Activated CD4-positive, CD25-positive, alpha-beta regulatory T cell treated with anti-CD3 and anti-CD28 coated beads, Interleukin-2, amount 50 U/mL, for 72 hours (primary cell): ENCODE measurements around the gene CUX1.
A peak's percentile ranks its signal among the peaks of the same experiment; 100 is the strongest.
"Not testable (repeated sequence)": the region's sequence is repeated elsewhere in the genome, so short reads cannot be mapped to it uniquely, and the experiment has no call there.

ENCODE experiments used
- DNase-seq: peaks from one replicate; pipeline ENCODE4 v3.0.0; 2021

The CUX1 gene

DNA sequence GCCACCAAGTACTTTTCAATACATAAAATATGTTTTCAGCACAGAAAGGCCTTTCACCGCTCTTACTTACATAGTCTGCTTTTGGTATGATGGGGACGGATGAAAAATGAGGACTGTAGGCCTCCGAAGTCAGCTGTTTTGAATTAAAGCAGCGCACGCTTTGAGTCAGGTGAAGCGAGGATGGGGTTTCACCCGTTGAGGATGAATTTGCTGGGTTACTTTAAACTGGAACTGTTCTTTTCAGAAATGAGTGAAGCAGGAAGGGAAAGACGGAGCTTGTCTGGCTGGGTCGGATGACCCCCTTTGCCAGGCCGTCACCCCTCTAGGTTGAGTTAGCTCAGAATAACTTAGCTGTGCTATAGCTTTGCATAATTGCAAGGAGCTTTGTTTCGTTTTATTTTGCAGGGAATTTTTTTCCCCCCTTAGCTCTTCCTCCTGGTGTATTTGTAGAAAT lies 40.0 kb downstream of the CUX1 start:
- DNase-seq = peak; percentile 32

DNA sequence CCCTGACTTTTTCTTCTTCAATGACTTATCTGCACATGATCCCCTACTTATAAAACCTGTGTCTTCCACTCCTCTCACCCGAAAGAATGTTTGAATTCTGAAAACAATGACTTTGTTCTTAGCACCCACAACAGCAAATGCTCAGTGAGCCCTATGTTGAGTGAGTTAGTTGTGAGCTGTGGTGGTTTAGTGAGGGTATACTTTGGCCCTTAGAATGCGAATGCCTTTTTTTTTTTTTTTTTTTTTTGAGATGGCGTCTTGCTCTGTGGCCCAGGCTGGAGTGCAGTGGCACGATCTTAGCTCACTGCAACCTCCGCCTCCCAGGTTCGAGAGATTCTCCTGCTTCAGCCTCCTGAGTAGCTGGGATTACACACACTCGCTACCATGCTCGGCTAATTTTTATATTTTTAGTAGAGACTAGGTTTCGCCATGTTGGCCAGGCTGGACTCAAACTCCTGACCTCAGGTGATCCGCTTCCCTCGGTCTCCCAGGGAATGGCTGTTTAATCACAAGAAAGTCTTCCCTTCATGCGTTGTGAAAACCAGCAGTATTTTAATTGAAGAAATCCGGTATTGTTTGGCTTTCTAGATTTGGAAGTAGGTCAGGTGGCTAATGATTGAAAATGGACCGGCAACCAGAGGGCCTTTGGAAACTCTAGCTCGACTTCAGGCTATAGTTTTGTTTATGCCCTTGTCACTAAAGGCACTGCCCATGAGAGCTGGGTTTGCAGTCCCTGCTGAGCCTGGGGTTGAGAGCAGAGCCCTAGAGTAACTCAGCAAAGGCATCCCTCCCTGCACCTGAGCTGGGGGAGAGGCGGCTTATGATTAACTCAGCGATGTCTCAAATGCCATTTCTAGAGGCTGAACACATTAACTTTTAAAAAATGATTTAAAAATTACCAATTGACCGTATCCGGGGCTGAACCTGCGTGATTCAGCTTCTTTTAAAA lies 41.3 kb downstream of the CUX1 start:
- no peak for DNase-seq

DNA sequence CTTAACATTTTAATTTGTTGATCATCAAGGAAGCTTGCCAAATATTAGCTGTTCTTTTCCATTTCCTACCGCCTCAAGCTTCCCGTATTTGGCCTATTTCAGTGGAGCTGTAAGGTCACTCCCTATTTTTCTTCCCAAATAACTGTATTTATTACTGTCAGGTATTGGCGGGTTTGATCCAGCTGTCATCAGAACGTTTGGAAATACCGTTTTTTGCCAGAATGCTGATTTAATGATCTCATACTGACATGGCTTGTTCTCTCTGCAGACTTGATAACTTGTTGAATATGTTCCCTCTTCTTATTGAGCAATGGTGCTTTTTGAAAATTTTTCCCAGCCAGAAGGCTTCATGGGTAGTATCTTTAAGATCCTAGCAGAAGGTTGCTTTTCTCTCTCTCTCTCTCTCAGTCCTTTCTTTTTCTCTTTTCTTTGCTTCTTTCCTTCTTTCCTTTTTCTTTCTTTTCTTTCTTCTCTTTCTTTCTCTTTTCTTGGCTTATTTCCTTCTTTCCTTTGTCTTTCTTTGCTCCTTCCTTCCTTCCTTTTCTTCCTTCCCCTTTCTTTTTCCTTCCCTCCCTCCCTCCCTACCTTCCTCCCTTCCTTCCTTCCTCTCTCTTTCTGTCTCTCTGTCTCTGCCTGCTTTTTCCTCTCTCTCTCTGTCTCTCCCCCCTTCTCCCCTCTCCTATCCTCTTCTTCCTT lies 42.1 kb downstream of the CUX1 start:
- DNase-seq = no peak

DNA sequence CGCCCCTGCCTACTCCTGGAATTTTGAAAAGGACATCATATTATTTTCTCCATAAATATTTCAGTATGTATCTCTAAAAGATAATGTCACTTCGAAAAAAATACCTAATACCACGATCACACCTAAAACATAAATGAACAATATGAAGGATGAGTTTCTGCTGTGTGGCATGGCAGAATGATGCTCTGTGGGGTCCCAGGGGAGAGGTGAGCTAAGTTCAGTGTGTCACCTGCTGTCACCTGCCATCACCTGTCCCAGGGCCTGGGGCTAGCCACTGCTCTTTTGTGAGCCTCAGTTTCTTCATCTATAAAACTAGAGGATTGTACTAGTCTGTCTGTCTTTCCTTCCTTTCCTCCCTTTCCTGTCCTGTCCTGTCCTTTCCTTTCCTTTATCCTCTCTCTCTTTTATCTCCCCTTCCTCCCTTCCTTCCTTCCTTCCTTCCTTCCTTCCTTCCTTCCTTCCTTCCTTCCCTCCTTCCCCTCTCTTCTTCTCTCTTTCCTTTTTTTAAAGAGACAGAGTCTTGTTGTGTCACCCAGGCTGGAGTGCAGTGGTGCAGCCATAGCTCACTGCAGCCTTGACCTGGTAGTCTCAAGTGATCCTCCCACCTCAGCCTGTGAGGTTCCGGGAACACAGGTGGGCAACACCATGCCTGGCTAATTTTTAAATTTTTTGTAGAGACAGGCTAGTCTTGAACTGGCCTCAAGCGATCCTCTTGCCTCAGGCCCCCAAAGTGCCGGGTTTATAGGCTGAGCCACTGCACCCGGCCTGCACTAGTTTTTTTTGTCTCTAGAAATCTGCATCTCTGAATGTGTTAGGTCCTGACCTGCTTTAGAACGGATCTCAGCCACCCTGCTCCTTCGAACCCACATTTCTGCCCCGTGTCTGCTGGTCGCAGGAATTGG lies 43.1 kb downstream of the CUX1 start:
- DNase-seq = no peak

DNA sequence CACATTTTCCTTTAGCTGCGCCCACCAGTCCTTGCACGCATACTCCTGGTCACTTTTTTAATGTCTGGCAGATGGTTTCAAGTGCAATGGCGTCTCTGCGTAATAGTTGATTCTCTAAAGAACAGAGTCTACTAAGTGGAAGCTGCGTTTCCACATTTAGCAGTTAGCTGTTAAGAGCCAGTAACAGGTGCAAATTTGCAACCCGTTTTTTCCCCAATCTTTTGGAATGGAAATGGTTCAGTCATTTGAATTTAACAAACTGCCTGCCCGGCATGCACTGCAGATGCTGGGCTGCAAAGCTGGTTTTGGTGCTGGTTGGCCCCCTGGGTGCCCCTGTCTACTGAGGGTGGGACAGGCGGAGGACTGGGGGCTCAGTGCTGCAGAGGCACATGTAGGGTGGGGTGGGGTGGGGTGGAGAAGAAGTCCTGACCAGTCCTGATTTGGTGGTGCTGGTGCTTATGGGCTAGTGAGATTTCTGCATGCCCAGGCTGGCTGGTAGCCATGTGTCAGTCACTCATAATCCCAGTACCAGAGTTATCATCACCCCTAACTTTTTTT lies 43.9 kb downstream of the CUX1 start:
- no peak for DNase-seq

DNA sequence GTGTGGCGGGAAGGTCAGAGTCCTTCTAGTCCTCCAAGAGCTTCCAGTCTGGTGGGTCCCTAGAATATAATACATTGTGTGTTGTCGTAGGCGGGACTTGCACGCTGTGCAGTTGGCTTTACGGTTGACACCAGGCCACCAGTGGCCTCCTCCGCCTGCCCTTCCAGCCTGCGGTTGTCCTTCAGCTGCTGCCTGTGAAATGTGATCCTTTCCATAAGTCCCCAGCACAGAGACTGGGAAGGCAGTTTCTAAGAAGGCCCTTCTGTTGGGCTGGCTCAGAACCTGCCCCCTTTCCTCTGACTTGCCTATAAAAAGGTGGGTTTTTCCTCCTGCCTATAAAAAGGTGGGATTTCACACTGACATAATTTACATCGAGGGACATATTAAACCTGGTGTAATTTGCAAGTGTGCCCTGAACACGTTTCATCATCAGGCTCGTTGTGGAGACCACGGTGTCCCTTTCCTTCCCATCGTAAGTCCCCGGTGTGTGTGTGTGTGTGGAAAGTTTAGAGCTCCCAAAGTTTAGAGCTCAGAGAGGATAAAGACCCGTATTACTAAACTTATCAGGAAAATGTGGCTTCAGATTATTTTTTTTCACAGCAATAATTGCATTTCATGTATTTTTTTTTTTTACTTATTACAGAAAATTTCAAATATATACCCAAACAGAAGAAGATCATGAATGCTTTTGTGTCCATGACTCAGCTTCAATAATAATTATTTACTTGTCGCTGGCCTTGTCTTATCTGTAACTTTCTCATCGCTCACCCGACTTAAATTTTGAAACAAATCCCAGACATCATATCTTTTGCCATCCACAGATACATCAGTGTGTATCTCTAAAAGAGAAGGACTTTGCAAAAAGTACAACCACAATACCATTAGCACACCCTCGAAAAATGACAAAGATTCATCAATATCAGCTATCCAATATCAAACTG lies 45.1 kb downstream of the CUX1 start:
- no peak for DNase-seq

DNA sequence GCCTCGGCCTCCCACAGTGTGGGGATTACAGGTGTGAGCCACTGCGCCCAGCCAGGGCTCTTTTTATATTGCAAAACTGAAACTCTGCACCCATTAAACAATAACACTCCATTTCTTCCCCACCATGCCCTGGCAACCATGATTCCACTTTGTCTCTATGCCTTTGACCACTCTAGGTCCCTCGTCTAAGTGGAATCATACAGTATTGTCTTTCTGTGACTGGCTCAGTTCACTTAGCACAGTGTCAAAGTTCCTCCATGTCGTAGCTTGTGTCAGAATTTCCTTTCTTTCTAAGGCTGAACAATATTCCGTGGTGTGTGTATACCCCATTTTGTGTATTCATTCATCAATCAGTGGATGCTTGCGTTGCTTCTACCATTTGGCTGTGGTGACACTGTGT lies 46.2 kb downstream of the CUX1 start:
- no peak for DNase-seq

DNA sequence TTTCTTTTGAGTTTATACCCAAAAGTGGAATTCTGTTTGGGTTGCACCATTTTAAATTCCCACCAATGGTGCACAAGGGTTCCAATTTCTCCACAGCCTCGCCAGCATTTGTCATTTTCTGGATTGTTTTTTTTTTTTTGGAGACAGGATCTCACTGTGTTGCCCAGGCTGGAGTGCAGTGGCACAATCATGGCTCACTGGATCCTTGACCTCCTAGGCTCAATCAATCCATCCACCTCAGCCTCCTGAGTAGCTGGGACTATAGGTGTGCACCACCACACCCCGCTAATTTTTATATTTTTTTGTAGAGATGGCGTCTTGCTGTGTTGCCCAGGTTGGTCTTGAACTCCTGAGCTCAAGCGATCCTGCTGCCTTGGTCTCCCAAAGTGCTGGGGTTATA lies 46.6 kb downstream of the CUX1 start:
- DNase-seq = no peak

DNA sequence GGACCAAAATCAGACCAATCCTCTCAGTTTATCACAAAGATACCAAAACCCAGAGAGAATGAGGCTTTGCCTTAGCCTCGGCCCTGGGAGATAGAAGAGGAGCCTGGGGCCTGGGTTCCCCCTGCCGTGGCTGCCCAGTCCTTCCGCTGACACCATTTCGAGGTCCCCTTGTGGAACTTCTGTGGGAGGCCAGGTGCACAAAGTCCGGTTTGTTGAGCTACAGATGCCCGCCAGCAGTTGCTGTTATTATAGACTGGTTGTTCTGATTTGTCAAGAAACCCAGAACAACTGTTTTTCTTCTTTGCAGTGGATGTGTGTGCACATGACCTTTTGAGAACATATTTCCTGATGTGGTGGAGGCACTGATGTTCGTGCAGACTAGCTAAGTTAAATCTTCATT lies 47.6 kb downstream of the CUX1 start:
- no peak for DNase-seq

DNA sequence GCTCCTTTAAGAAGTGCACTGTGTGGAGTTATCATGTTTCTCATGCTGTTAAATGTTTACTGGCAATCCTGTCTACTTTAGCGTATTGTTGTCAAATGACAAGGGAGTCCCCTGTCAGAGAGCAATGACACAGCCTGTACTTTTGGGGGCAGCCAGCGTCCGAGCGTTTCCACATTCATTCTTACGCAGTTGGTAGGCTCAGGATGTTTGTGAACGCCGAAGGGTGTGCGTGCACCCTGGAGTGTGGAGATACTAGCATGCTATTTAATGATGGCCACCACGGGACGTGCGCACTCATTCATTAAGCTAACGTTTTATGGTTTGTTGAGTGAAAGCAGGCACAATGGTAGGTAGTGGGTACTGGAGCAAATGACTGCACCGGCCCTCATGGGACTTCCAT lies 48.0 kb downstream of the CUX1 start:
- DNase-seq = no peak

DNA sequence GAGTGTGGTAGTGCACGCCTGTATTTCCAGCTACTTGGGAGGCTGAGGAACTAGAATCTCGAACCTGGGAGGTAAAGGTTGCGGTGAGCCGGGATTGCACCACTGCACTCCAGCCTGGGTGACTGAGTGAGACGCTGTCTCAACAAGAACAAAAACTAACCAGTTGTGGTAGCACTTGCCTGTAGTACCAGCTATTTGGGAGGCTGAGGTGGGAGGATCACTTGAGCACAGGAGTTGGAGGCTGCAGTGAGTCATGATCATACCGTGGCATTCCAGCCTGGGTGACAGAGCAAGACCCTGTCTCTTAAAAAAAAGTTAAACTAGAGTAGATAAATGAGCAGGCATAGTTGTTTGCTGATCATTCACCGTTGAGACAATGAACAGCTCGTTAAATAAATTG lies 48.9 kb downstream of the CUX1 start:
- DNase-seq = no peak

DNA sequence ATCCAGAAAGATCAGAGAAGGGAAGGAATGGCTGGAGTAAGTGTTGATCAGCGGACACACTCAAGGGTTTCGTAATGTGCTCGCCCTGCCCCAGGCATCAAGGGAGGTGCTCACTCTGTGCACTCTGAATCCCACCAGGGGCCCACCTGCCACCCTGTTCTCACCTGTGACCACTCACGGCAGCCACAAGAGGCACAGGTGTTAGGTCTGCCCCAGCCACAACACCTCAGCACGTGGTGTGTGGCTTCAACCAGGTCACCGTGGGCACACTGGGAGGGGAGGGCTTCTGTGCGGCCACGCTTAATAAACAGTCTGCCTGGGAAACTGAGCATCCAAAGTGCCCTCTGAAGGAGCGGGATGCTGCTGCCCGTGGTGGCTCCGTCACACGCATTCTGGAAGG lies 49.8 kb downstream of the CUX1 start:
- DNase-seq = no peak

DNA sequence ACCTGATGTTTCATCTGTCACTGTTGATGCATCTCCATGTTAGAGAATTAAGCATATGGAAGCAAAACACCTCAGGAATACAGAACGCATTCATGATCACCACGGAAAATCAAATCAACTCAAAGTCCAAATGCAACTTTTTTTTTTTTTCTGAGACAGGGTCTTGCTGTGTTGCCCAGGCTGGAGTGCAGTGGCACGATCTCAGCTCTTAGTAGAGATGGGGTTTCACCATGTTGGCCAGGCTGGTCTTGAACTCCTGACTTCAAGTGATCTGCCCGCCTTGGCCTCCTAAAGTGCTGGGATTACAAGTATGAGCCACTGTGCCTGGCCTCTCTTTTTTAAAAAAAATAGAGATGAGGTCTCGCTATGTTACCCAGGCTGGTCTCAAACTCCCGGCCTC lies 50.3 kb downstream of the CUX1 start:
- not testable (repeated sequence) for DNase-seq

DNA sequence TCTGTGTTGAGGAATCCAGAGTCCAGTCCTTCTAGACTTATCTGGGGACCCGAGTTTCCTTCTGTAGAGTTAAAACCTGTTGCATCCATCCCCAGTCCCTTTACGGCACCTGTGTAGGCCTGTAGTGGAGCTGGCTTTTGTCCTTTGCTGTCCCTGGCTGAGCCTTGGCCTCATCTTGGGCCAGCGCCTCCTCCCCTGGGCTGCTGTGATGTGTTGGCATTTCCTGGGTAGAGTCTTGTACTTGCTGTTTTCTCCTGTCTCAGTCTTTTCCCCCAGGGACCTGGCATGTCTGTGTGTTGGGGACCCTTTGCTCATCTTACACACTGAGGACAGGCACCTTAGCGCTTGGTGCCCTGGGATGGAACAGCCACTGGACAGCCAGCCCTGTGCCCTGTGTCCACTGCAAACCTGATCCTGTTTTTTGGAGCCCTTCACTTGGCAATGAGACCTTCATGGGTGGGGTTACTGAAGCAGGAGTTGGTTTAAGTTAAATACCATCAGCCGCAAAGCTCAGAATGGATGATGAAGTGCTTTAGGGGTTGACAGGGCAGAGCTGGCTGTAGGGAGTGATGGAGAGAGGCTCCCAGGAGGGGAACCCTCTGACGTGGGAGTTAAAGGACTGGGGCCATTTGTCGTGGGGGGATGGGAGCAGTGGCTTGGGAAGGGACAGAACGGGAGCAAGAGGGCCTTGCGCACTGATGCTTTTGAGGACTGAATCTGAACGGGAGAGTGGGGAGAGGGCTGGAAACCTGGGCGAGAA lies 50.9 kb downstream of the CUX1 start:
- no peak for DNase-seq

DNA sequence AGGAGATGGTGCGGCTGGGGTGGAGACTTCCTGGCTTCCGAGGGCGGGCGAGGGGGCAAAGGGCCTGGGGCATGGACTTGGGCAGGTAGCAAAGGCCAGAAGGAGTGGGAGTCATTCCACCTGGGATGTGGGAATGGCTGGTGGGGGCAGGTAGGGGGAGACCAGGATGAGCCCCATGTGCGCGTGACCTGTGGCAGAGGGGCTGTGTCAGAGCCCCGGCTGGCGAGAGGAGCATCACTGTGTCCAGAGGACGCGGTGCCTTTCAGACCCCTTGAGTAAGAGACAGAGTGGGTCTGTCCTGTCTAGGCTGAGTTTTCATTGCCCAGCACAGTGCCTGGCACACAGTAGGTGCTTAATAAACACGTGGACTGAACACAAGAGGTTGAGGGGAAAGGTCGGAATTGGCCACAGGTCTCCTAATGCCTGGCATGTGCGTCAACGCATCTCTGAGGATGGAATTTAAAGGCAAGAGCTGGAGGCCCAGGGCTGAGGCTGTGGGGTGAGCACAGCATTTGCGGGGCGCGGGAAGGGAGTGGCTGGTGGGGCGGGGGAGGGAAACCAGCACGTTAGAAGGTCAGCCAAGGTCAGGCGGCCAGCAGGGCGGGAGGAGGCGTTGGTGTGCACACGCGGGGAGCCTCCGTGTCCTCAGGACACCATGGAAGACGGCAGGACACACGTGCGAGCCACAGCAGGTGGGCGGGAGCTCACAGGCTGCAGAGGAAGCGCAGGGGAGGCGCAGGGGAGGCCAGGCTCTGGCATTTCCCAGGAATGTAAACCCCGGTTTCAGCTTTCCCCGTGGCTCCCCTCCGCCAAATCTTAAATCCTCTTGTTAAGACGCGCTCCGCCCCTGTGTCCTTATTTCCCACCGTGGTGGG lies 51.8 kb downstream of the CUX1 start:
- DNase-seq = no peak

DNA sequence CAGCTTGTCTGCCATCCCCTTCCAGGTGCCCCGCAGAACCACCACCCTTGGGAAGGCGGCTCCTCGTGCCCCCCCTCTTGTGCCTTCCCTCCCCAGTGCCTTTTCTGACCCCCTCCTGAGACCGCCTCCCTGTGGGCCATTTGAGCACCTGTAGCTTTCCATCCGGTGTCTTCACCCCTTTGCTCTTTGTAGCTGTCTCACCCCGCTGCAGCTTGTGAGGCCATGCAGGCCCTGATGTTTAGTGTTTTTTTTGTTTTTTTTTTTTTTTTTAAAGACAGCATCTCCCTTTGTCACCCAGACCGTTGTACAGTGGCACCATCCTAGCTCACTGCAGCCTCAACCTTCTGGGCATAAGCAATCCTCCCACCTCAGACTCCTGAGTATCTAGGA lies 52.5 kb downstream of the CUX1 start:
- no peak for DNase-seq

DNA sequence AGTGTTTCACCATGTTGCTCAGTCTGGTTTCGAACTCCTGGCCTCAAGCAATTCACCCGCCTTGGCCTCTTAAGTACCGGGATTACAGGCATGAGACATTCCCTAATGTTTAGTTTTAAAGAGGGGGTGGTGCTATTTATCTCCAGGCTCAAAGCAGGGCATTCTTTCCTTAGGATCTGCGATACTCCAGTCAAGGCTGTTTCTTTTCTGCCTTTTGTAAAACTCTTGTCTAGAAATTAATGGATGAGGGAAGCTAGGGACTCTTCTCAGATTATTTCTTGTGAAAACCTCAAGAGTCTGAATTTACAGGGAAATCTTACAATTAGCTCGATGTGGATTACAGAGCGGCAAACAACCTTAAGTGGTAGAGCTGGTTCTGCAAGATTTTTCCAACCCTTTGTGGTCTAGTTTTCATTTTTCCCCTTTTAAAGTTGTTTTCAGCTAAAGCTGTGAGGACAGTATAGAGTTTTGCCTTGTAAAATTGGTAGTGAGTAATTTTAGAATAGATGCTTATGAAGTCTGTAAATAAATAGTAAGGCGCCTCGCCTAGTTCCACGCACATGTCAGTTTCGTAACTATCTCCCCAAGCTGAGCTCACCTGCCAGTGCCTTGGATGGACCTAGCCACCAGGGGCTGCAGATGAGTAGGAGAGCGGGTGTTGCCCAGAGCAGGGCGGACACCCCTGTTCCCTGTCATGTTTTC lies 53.1 kb downstream of the CUX1 start:
- no peak for DNase-seq

DNA sequence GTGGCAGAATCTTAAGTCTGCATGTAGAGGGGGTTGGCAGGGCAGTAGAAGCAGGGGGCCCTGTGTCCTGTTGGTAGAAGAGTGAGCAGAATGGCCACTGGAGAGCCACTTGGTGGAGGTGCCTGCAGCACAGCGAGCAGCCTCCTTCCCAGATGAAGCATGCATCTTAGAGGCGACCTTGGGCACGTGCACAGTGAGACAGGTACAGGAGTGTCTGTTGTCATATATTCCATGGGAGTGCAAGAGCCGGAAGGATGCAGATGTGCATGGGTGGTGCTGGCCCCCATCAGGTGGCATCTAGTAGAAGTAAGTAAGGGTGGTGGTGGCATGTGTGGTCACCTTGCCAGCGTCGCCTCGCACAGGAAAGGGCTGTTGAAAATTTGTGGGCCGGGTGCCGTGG lies 53.9 kb downstream of the CUX1 start:
- no peak for DNase-seq

DNA sequence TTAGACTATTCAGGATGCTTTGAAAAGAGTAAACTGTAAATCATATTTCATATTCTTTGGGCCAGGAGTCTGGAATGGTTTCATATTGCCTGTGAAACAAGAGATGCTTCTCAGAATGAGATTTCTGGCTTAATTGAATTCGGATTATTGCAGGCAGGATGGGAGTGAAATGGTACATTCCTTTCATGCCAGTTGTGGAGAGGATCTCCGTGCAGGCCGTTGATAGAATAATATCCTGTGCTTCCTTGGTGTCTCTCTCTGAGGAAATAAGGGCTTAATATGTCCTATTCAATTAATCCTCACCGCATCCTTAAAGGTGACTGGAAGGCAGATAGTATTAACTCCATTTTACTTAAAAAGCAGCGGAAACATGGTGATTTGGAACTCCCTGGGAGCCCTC lies 56.6 kb downstream of the CUX1 start:
- DNase-seq = no peak
